ENCODE data around the gene ETNK1.

ETNK1 gene

DNA sequence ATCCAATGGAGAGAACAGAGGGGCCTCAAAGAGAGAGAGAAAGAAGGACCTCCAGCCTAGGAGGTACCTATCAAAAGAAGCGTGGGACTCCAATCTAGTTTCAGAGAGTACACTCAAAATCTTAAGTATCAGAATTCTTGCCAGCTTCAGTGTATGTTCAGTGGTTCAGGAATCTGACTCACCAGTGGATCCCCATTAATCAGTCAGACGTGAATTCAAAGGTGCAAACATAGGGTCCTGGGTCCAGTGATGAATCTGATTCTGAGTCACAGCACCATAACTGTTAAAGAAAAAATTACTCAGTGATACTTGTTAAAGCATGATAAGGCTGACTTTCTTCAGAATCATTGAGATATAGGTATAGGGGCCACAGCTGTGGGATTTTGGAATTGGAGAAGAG, 33.2 kb downstream of the ETNK1 start:
- TF ChIP-seq, protein P1, sequence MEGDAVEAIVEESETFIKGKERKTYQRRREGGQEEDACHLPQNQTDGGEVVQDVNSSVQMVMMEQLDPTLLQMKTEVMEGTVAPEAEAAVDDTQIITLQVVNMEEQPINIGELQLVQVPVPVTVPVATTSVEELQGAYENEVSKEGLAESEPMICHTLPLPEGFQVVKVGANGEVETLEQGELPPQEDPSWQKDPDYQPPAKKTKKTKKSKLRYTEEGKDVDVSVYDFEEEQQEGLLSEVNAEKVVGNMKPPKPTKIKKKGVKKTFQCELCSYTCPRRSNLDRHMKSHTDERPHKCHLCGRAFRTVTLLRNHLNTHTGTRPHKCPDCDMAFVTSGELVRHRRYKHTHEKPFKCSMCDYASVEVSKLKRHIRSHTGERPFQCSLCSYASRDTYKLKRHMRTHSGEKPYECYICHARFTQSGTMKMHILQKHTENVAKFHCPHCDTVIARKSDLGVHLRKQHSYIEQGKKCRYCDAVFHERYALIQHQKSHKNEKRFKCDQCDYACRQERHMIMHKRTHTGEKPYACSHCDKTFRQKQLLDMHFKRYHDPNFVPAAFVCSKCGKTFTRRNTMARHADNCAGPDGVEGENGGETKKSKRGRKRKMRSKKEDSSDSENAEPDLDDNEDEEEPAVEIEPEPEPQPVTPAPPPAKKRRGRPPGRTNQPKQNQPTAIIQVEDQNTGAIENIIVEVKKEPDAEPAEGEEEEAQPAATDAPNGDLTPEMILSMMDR (IDR thresholded peaks at IDR 0.05; ENCODE audit: control extremely low read depth, extremely low read depth, low read depth, missing control alignments): no peak
- DNase-seq (ENCODE audit: extremely low spot score): no peak
- ChIA-PET POLR2A (no interaction called here), CTCF (interaction anchor here (1.0 kb wide), 1 partner anchor 13 kb away, joined by 3 read pairs; no protein-coding TSS in a partner anchor)

DNA sequence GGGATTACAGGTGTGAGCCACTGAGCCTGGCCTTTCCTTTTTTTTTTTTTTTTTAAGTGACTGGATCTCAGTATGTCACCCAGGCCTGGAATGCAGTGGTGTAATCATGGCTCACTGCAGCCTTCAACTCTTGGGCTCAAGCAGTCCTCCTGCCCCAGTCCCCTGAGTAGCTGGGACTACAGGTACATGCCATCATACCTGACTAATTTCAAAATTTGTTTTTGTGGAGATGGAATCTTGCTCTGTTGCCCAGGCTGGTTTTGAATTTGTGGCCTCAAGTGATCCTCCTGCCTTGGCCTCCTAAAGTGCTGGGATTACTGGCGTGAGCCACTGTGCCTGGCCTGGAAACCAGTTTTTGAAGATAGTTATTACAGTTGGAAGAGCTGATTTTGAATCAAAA, 37.4 kb downstream of the ETNK1 start:
- ChIA-PET POLR2A (no interaction called here), CTCF (no interaction called here)
- no peak for DNase-seq (ENCODE audit: extremely low spot score)
- TF ChIP-seq, protein P1 (IDR thresholded peaks at IDR 0.05; ENCODE audit: control extremely low read depth, extremely low read depth, low read depth, missing control alignments): no peak

DNA sequence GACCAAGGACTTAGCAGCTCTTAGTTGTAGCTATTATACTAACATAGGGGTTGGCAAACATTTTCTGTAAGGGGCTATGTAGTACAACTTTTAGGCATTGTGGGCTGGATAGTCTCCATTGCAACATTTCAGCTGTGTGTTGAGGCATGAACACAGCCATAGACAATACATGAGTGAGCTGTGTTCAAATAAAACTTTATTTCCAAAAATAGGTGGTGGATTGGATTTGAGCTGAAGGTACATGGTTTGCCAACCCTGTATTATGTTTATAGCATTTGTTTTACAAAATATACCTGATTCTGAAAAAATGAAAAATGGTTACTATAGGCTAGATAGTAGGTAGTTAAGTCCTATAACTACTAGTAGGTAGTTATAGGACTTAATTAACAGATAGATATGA, 40.5 kb downstream of the ETNK1 start:
- TF ChIP-seq, protein P1 (IDR thresholded peaks at IDR 0.05; ENCODE audit: control extremely low read depth, extremely low read depth, low read depth, missing control alignments): no peak
- ChIA-PET CTCF (interaction anchor here (1.1 to 1.2 kb wide), 3 partner anchors 9 to 41 kb away, joined by 3 read pairs; partner anchors contain the start of gene ETNK1), POLR2A (no interaction called here)
- no peak for DNase-seq (ENCODE audit: extremely low spot score)

DNA sequence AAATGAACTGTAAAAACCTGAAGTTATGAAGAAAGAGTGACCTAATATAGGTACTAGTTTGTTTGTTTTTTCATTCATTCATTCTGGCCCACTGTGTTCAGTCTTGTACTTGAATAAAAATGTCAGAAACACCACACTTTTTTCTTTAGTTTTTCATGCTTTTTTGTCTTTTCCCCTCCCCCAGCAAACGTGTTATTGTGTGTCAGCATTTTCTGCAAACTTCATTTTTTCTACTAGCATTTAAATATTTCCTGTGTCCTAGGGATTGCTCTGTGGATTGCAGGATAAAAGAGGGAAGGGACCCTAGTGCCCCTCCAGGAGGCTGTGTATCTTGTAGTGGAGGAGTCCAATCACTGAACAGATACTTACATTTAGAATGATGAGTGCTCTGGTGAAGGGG, 42.2 kb downstream of the ETNK1 start:
- POLR2A ChIA-PET: no interaction called here
- TF ChIP-seq, protein P1 (IDR thresholded peaks at IDR 0.05; ENCODE audit: control extremely low read depth, extremely low read depth, low read depth, missing control alignments): no peak
- CTCF ChIA-PET: no interaction called here
- DNase-seq (ENCODE audit: extremely low spot score): no peak

DNA sequence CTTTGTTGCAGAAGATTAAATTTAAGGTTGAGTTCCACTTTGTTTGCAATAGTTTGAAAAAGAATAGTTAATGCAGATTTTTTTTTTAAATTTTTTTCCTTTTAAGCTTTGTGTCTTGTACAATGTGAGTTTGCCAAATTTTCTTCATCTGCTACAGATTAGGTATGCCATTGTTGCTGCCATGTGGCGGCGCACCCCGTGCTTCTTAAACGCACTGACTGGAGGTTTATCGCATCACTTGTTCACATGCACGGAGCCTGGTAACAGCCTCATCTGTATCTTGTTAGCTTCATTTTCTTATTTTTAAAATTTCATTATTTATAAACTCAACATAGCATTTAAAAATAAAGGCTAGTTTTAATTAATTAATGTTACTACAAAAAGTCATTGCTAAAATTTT, 43.5 kb downstream of the ETNK1 start:
- ChIA-PET CTCF (interaction anchor here (0.6 to 1.9 kb wide), 2 partner anchors 13 to 15 kb away, joined by 3 to 10 read pairs; no protein-coding TSS in a partner anchor), POLR2A (no interaction called here)
- TF ChIP-seq, protein P1 (IDR thresholded peaks at IDR 0.05; ENCODE audit: control extremely low read depth, extremely low read depth, low read depth, missing control alignments): no peak
- DNase-seq (ENCODE audit: extremely low spot score): no peak

DNA sequence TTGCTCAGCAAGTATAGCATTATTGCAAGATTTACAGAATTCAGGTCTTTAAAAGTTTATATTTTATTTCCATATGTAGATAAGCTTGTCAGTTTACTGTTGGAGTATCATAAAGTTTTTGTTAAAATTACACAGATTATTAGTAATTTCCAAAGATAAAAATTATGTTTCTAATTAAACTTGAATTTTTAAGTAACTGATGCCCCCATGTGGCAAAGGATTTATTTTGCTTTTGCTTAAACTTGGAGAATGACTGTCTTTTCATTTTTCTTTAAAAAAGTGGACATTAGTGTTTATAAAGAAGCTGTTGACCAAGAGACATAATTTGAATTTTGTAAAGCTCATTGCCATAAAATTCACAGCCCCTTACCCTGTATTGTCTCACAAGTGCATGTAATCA, 45.8 kb downstream of the ETNK1 start:
- TF ChIP-seq, protein P1 (IDR thresholded peaks at IDR 0.05; ENCODE audit: control extremely low read depth, extremely low read depth, low read depth, missing control alignments): peak; percentile 14
- CTCF ChIA-PET: interaction anchor here (1.0 to 1.5 kb wide), 8 partner anchors 9 to 568 kb away, joined by 3 to 5 read pairs (median 3); no protein-coding TSS in a partner anchor

More for the DNA sequence above, 45.8 kb downstream of the ETNK1 start:
- no peak for DNase-seq (ENCODE audit: extremely low spot score)
- POLR2A ChIA-PET: no interaction called here
